Esophagus squamous epithelium (tissue), 5 donors: ENCODE results near the gene VRK3. TPM values are rescaled to one million over a fixed set of nuclear protein-coding genes. Genes with fewer than 3 reads are reported as not detected.
"Not testable (repeated sequence)": the region's sequence is repeated elsewhere in the genome, so short reads cannot be mapped to it uniquely, and the experiment has no call there.

Source experiments
- DNase-seq: peaks from one replicate; lab custom pipeline; 2025; lab: John Stamatoyannopoulos, UW
- H3K27ac ChIP-seq, 4 donors: fragments of 200-600 bp; sonication (generic); one replicate each; pipeline ENCODE4 v1.5.1; 2016 to 2019; ENCODE audit warnings: mild to moderate bottlenecking in 1 of 4
- H3K27me3 ChIP-seq, 4 donors: fragments of 200-600 bp; sonication (generic); 1 replicate in 3 of 4; 2 replicates in 1 of 4; pipeline versions ENCODE4 v1.5.1 to v1.6.0; 2017 to 2021; ENCODE audit warnings: antibody characterized with exemption in 1 of 4
- H3K36me3 ChIP-seq, 3 donors: fragments of 200-600 bp; sonication (generic); one replicate each; pipeline ENCODE4 v1.5.1; 2016 to 2019
- H3K4me1 ChIP-seq, 3 donors: fragments of 200-600 bp; sonication (generic); one replicate each; pipeline ENCODE4 v1.5.1; 2017 to 2019
- H3K4me3 ChIP-seq, 4 donors: fragments of 200-600 bp; sonication (generic); 1 replicate in 3 of 4; 2 replicates in 1 of 4; pipeline ENCODE4 v1.5.1; 2016 to 2019; ENCODE audit warnings: mild to moderate bottlenecking in 2 of 4, moderate library complexity in 1 of 4
- H3K9me3 ChIP-seq, 3 donors: fragments of 200-600 bp; sonication (generic); one replicate each; pipeline ENCODE4 v1.5.1; 2016 to 2019
- POLR2A ChIP-seq, 4 donors: fragments of 450-650 bp; IDR thresholded peaks; one replicate each; pipeline ENCODE4 v1.6.1; 2017; ENCODE audit warnings: antibody characterized with exemption in 4 of 4, mild to moderate bottlenecking in 4 of 4, moderate library complexity in 3 of 4
- WGBS, 2 donors: methylation state at CpG; one replicate each; pipeline ENCODE4 v1.1.5; 2018; 5-methylcytosine and 5-hydroxymethylcytosine counted together
- intact Hi-C: fragments of 100-400 bp; cut with DNase I; formaldehyde crosslinking; loops from one replicate; pipeline ENCODE4 v1.15.0; 2022
- total RNA-seq, 4 donors: library from RNA; depleted of rRNA; stranded (reverse); fragments of >200 nt; gene quantifications; one replicate each; pipeline ENCODE4 v1.1.0, GENCODE V29; 2016
- TF ChIP-seq, protein P1 (sequence below), 6 experiments: fragments of 450-650 bp in 4 of 6; fragments of 200-600 bp in 2 of 6; sonication (generic) in 2 of 6; IDR thresholded peaks; one replicate each; pipeline ENCODE4 v1.5.1; 2016 to 2019; ENCODE audit warnings: antibody characterized with exemption in 6 of 6, mild to moderate bottlenecking in 4 of 6, moderate library complexity in 4 of 6
- donor health status: DM: yes; HTN: yes; CAD: no.

The VRK3 gene
- total RNA-seq, 4 donors from 2014 or later, result 12.7 to 26.1 (median 20.9) TPM

DNA sequence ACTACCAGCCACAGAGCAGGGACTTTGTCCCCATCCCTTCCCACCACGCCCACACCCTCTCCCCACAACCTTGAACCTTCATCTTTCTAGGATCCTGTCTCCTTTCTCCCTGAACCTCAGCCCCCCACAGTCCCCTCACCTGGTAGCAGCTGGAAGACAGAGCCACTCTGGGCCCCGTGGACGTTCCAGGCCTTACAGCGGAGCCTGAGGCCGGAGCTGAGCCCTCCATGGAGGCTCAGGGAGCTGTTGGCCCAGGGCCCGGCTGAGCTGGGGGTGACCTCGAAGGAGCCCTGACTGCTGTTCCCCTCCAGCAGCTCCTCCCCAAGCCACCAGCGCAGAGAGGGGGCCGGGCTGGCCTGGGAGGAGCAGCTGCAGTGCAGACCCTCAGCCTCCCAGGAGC lies 67.0 kb downstream of the VRK3 start:
- Histone ChIP-seq H3K4me1 (peaks cover 10 to 39% (median 10%) of the 10 kb centered on the region in 3 donors), H3K27me3 (peaks cover 0 to 34% (median 0%) of the 10 kb centered on the region in 4 donors)
- H3K36me3 ChIP-seq, intact Hi-C loops, H3K4me3 ChIP-seq, H3K27ac ChIP-seq, H3K9me3 ChIP-seq, DNase-seq: not testable (repeated sequence)
- WGBS, 2 donors, result 24 to 35% methylated on average over 1 to 2 of the region's 9 CpGs

DNA sequence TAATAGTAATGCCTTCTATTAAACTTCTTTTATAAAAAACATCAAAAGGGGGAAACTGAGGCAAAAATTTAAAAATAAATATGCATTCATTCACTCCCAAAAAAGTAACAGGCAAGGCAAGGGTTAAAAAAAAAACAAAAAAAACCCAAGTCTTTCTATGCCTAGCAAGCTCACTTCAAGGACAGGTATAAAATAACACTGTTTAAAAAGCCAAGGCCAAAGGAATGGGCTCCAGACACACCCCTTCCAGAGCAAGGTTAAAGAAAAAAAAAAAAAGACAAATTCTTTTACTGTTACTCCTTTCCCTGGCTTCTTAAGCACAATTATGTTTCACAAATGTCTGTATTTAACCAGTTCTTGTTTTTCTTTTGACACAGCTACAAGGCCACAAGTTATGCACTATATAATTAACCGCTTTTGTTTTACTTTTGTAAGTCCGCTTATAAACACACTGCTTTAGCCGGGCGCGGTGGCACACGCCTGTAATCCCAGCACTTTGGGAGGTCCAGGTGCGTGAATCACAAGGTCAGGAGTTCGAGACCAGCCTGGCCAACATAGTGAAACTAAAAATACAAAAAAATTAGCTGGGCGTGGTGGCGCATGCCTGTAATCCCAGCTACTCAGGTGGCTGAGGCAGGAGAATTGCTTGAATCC lies 67.8 kb downstream of the VRK3 start:
- H3K4me1 ChIP-seq, result peaks cover 10 to 40% (median 10%) of the 10 kb centered on the region in 3 donors
- 37 to 52% methylated on average over 10 of the region's 10 CpGs for WGBS, 2 donors
- no peaks in the 10 kb centered on the region for H3K9me3 ChIP-seq
- no peak overlapping the region for H3K4me3 ChIP-seq
- DNase-seq, result no peak
- no peak for TF ChIP-seq POLR2A (IDR thresholded peaks at IDR 0.05)
- TF ChIP-seq, protein P1, sequence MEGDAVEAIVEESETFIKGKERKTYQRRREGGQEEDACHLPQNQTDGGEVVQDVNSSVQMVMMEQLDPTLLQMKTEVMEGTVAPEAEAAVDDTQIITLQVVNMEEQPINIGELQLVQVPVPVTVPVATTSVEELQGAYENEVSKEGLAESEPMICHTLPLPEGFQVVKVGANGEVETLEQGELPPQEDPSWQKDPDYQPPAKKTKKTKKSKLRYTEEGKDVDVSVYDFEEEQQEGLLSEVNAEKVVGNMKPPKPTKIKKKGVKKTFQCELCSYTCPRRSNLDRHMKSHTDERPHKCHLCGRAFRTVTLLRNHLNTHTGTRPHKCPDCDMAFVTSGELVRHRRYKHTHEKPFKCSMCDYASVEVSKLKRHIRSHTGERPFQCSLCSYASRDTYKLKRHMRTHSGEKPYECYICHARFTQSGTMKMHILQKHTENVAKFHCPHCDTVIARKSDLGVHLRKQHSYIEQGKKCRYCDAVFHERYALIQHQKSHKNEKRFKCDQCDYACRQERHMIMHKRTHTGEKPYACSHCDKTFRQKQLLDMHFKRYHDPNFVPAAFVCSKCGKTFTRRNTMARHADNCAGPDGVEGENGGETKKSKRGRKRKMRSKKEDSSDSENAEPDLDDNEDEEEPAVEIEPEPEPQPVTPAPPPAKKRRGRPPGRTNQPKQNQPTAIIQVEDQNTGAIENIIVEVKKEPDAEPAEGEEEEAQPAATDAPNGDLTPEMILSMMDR (IDR thresholded peaks at IDR 0.05), result no peak
- H3K27me3 ChIP-seq, result peaks cover 0 to 41% (median 0%) of the 10 kb centered on the region in 4 donors
- no peak overlapping the region for H3K27ac ChIP-seq
- no peaks in the 10 kb centered on the region for H3K36me3 ChIP-seq
- intact Hi-C loops, result no loop called here

DNA sequence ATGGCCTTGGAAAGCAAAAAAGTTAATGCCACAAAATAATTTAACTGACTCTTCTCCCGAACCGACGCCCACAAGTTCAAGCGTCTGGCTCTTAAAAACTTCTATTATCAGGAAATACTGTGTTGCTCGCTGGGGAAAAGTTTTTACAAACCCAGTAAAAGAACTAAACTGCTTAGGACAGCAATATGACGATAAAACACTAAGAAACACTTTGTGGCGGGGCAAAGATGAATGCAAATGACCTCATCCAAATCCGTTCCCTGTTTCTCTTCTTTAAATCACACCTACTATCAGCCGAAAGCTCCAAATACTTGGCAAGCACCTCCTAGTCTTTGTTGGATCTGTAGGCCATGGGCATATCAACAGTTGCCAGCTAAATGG lies 69.1 kb downstream of the VRK3 start:
- H3K4me3 ChIP-seq, result no peak overlapping the region
- TF ChIP-seq, protein P1 (IDR thresholded peaks at IDR 0.05), result no peak
- no peak for TF ChIP-seq POLR2A (IDR thresholded peaks at IDR 0.05)
- no peaks in the 10 kb centered on the region for H3K36me3 ChIP-seq
- H3K27ac ChIP-seq, result no peak overlapping the region
- peaks cover 10 to 40% (median 10%) of the 10 kb centered on the region in 3 donors for H3K4me1 ChIP-seq
- no peaks in the 10 kb centered on the region for H3K9me3 ChIP-seq
- no peak for DNase-seq
- intact Hi-C loops, result no loop called here
- peaks cover 0 to 54% (median 0%) of the 10 kb centered on the region in 4 donors for H3K27me3 ChIP-seq
- 76 to 80% methylated on average over 9 of the region's 9 CpGs for WGBS, 2 donors

DNA sequence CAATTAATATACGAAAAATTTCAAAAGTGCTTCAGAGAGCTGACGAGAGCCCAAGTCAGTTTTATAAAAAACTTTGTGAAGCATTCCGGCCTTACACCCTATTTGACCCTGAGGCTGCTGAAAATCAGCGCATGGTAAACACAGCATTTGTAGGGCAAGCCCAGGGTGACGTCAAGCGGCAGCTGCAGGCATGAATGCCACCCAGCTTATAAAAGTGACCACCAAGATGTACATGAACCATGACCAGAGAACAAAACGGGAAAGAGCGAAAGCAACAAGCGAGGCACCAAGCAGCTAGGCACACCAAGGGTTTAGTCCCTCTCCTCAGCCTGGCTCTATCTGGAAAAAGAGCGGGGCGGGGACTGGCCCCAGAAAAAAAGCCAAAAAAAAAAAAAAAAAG lies 70.2 kb downstream of the VRK3 start:
- H3K4me3 ChIP-seq, result no peak overlapping the region
- peaks cover 10 to 40% (median 10%) of the 10 kb centered on the region in 3 donors for H3K4me1 ChIP-seq
- H3K9me3 ChIP-seq, result no peaks in the 10 kb centered on the region
- H3K27ac ChIP-seq, result no peak overlapping the region
- no peak for DNase-seq
- no peak for TF ChIP-seq POLR2A (IDR thresholded peaks at IDR 0.05)
- TF ChIP-seq, protein P1 (IDR thresholded peaks at IDR 0.05), result no peak
- intact Hi-C loops, result no loop called here
- no peaks in the 10 kb centered on the region for H3K36me3 ChIP-seq
- H3K27me3 ChIP-seq, result peaks cover 0 to 65% (median 0%) of the 10 kb centered on the region in 4 donors
- 64 to 74% methylated on average over 10 to 11 of the region's 11 CpGs for WGBS, 2 donors

DNA sequence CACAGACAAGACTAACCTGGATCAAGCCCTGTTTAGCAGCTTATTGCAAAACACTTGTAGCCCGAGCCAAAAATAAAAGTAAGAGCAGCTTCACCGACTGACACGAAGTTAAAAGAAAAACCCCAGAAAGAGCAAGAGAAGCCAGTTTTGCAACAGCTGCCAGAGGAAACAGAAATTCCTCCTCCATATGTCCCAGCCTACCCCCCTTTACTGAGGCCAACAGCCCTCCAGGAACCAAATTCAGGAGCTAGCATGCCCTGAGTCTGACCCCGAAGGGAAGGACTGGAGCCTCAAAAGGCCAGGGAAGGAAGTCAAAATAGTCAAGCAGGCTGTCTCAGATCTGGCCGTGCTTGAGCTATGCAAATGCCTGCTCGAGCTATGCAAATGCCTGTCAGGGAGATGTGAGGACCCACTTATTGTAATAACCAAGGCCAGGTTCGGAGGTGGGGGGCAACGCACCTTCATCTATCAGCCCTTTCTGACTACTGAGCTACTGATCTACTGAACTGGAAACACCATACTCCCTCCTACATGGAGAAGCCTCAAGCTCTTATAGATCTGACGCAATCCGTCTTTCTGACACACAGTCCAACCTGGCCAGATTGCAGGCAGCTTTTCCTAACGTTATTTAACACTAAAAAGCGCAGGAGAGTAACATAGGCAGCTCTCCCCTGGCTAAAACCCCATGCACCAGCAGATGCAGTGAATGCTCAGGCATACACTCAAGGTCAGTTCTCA lies 70.9 kb downstream of the VRK3 start:
- H3K4me1 ChIP-seq, result peaks cover 10 to 40% (median 10%) of the 10 kb centered on the region in 3 donors
- H3K4me3 ChIP-seq, result peak overlapping the region in 1 of 4 donors; percentile 39
- H3K36me3 ChIP-seq, result no peaks in the 10 kb centered on the region
- intact Hi-C loops, result no loop called here
- whole genome bisulfite sequencing, 2 donors, result 13 to 28% methylated on average over 10 to 12 of the region's 12 CpGs
- DNase-seq, result no peak
- TF ChIP-seq, protein P1 (IDR thresholded peaks at IDR 0.05), result no peak
- TF ChIP-seq POLR2A (IDR thresholded peaks at IDR 0.05), result no peak
- peaks cover 0 to 71% (median 0%) of the 10 kb centered on the region in 4 donors for H3K27me3 ChIP-seq
- no peaks in the 10 kb centered on the region for H3K9me3 ChIP-seq
- peak overlapping the region in 2 of 4 donors; percentile 21 to 38 for H3K27ac ChIP-seq
